Mucosa of descending colon (tissue), 3 donors: ENCODE data around the gene CTNNA3. TPM values are rescaled to one million over a fixed set of nuclear protein-coding genes. Genes with fewer than 3 reads are reported as not detected.

Source experiments
- ATAC-seq: fragments of 200-7000 bp; cut with Tn5 transposase; one replicate; pipeline ENCODE4 v1.9.1; 2020; ENCODE audit warnings: mild to moderate bottlenecking, moderate library complexity
- DNase-seq, 3 donors: peaks; one replicate each; pipeline ENCODE4 v3.0.0-alpha.2; 2020
- H3K36me3 ChIP-seq: fragments of 200-600 bp; one replicate; pipeline ENCODE4 v1.8.0; 2021; ENCODE audit warnings: low read depth, mild to moderate bottlenecking
- H3K4me1 ChIP-seq: fragments of 200-600 bp; one replicate; pipeline ENCODE4 v1.8.0; 2021; ENCODE audit warnings: low read depth, mild to moderate bottlenecking
- H3K4me3 ChIP-seq: fragments of 200-600 bp; one replicate; pipeline ENCODE4 v1.8.0; 2021; ENCODE audit warnings: mild to moderate bottlenecking
- H3K9me3 ChIP-seq: fragments of 200-600 bp; one replicate; pipeline ENCODE4 v1.8.0; 2021; ENCODE audit warnings: mild to moderate bottlenecking
- CTCF ChIP-seq: fragments of 200-600 bp; IDR thresholded peaks from one replicate; pipeline ENCODE4 v1.8.0; 2022; ENCODE audit warnings: antibody characterized with exemption, mild to moderate bottlenecking
- intact Hi-C, 2 donors: fragments of 100-400 bp; cut with DNase I in 1 of 2; cut with micrococcal nuclease in 1 of 2; formaldehyde crosslinking; loops; one replicate each; pipeline versions ENCODE4 v1.11.0 to v1.11.1; 2022; cut with DNase I, micrococcal nuclease
- total RNA-seq, 3 donors: library from RNA; stranded (reverse); fragmentation: NEBNext Ultra II Directional in 2 of 3; extraction: Animal tissue kit (Norgen Biotek cat#: 25700) in 2 of 3; gene quantifications; one replicate each; pipeline versions ENCODE4 v1.2.1 to v1.2.4, GENCODE V29; 2021 to 2023
- donor health status: DM: no; HTN: no; CAD: no; lungs with moderate emphysema.
- donor health status: DM: no; HTN: no; CAD: no.
- donor health status: DM: no; HTN: yes; CAD: no.

Gene CTNNA3
- total RNA-seq, 3 donors from 2014 or later, result 0.52 to 7.5 (median 0.70) TPM

GRCh38 chr10:66823301-66823700 is 872.7 kb downstream of the CTNNA3 start:
- H3K9me3 ChIP-seq, result no peaks in the 10 kb centered on the region
- H3K36me3 ChIP-seq, result no peaks in the 10 kb centered on the region
- intact Hi-C loops, result no loop called here
- no peak for TF ChIP-seq CTCF
- H3K4me1 ChIP-seq, result no peaks in the 10 kb centered on the region
- no peak for ATAC-seq
- DNase-seq, result no peak
- no peak overlapping the region for H3K4me3 ChIP-seq

- DNase-seq (peak in 2 of 3 donors; percentile 21 to 29), ATAC-seq (peak; percentile 87)
- no peak for TF ChIP-seq CTCF
- intact Hi-C loops, result no loop called here
- H3K9me3 ChIP-seq, result no peaks in the 10 kb centered on the region
- H3K36me3 ChIP-seq, result no peaks in the 10 kb centered on the region
- H3K4me3 ChIP-seq, result no peak overlapping the region
- H3K4me1 ChIP-seq, result no peaks in the 10 kb centered on the region
Observed at GRCh38 chr10:66822801-66823200, 873.2 kb downstream of the CTNNA3 start.

GRCh38 chr10:66819691-66820090 is 876.3 kb downstream of the CTNNA3 start:
- DNase-seq (no peak), ATAC-seq (no peak)
- TF ChIP-seq CTCF, result no peak
- no peaks in the 10 kb centered on the region for H3K4me1 ChIP-seq
- intact Hi-C loops, result no loop called here
- H3K36me3 ChIP-seq, result no peaks in the 10 kb centered on the region
- H3K4me3 ChIP-seq, result no peak overlapping the region
- no peaks in the 10 kb centered on the region for H3K9me3 ChIP-seq

GRCh38 chr10:66813122-66813521 is 882.9 kb downstream of the CTNNA3 start:
- DNase-seq (no peak), ATAC-seq (no peak)
- Histone ChIP-seq H3K9me3 (no peaks in the 10 kb centered on the region), H3K4me3 (no peak overlapping the region), H3K36me3 (no peaks in the 10 kb centered on the region), H3K4me1 (no peaks in the 10 kb centered on the region)
- no peak for TF ChIP-seq CTCF
- intact Hi-C loops, result no loop called here

GRCh38 chr10:66811211-66811610 is 884.8 kb downstream of the CTNNA3 start:
- Histone ChIP-seq H3K4me3 (no peak overlapping the region), H3K36me3 (no peaks in the 10 kb centered on the region), H3K9me3 (no peaks in the 10 kb centered on the region), H3K4me1 (no peaks in the 10 kb centered on the region)
- ATAC-seq (no peak), DNase-seq (no peak)
- intact Hi-C loops, result no loop called here
- TF ChIP-seq CTCF, result no peak

GRCh38 chr10:66809402-66809801 is 886.6 kb downstream of the CTNNA3 start:
- intact Hi-C loops, result no loop called here

More at GRCh38 chr10:66809402-66809801, 886.6 kb downstream of the CTNNA3 start:
- no peak for TF ChIP-seq CTCF
- H3K4me3 ChIP-seq, result no peak overlapping the region
- DNase-seq (no peak), ATAC-seq (no peak)
- no peaks in the 10 kb centered on the region for H3K4me1 ChIP-seq
- H3K9me3 ChIP-seq, result no peaks in the 10 kb centered on the region
- H3K36me3 ChIP-seq, result no peaks in the 10 kb centered on the region
